ENCODE results near the gene GPR146.

GPR146 gene

GRCh38 chr7:1080921-1081255, 36.5 kb downstream of the GPR146 start:
- DNase-seq, result no peak

DNA sequence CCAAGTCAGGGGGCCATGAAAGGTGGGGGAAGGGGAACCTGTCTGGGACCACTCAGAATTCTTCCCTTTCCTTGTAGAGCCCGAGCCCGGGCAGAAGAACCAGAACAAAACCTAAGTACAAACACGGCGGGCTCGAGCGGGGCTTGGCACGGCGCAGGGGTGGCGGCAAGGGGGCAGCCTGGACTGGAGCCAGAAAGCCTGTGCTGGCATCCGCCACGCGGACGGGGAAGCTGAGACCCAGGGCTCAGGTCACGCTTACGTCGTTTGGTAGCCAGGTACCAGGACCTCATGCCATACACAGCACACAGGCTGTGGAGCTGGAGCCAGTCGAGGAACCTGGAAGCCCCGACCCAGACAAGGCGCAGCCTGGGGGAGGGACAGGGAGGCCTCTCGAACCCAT, 37.0 kb downstream of the GPR146 start:
- DNase-seq, result no peak

- no peak for DNase-seq
Observed at GRCh38 chr7:1081931-1082401, 37.6 kb downstream of the GPR146 start.

GRCh38 chr7:1083729-1084657, 39.6 kb downstream of the GPR146 start:
- no peak for DNase-seq

GRCh38 chr7:1085266-1085665, 40.9 kb downstream of the GPR146 start:
- DNase-seq, result no peak

- no peak for DNase-seq
Observed at GRCh38 chr7:1085910-1086421, 41.6 kb downstream of the GPR146 start.

DNA sequence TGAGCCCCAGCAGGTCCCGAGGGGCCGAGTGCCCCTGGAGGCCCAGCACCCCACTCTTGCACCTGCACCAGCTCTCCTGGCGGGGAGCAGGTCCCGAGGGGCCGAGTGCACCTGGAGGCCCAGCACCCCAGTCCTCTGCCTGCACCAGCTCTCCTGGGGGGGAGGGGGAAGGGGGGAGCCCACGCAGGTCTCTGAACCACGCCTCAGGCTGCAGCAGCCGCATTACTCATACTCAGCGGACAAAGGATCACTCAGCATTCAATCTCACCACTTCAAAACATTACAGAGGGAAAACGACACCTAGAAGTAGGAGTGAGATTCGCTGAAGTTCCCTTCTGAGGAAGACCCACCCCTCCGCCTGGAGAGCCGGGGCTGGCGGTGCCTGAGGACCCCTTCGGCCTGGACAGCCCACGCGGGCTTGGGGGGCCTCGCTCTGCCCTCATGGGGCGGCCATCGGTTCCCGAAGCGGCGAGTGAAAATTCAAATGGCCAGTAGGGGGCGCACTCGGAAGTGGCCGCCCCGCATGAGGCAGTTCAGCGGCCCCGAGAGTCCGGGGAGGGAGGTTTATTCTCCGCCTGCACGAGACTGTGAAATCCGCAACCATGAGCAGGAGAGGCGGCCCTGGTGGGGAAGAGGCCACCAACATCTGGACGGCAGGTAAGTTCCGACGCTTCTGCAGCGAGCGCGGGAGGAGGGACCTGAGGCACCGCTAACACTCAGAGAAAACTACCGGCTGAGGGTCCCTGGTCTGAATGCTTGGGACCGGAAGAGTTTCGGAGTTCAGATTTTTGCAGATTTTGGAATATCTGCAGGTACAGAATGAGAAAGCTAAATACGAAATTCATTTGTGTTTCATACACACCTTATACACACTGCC, 42.5 kb downstream of the GPR146 start:
- peak; percentile 79 for DNase-seq

DNA sequence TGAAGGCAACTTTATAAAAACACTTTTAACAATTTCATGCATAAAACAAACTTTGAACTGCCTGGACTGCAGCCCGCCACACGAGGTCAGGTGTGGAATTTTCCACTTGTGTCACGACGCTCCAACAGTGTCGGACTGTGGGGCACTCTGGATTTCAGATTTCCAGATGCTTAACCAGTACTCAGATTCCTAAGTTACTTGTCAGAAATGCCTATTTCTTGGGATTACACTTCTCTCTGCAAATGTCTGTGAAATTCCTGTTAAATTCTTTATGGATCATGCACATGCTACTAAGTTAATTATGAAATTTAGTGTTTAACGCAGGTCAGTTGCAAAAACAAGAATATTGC, 43.1 kb downstream of the GPR146 start:
- DNase-seq, result no peak

DNA sequence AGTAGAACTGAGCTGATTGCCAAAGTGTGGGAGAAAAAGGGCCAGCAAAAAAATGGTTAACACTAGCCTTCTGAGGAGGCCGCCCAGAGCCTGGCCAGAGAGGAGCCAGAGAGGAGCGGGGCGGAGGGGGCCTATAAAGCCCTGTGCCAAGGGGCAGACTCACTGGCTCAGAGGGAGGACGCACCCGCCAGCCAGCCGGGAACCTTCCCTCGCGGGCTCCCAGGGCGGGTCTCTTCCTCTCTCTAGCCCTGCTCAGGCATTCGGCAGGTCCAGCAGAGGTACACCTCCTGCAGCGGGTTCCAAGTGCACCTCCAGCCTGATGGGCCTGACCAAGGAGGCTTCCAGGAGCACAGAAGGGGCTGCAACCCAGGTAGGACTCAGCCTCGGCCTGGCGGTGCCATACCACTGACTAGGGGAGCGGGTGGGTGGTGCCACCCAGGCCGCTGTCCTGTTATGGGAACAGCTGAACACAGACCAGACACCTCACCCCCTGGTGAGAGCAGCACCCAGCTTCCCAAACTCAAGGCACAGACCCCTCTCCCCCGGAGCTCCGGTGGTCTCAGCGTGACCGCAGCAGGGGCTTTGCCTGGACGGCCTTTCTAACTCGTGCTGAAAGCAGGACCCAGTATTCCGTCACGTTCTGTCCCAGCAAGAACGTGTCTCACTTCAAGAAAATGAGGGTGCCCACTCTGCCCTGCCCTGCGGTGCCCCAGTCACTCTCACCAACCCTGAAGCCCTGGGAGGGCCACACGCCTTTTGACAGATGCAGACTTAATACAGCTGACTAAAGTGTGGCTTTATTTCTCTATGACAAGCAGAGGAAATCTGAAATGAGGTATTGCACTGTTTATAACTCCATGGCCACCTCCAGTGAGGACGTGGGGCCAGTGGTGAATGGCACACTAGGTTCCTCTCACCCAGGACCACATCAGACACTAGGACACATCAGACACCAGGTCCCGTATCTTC, 43.9 kb downstream of the GPR146 start, which contains the start of gene GPER1:
Gene GPER1 (plus strand): TSS at position 162 of the 969 bp plus-strand sequence. CDS start 3,616 bp downstream, outside the sequence.
- peak; percentile 33 for DNase-seq

GRCh38 chr7:1090236-1090635, 45.9 kb downstream of the GPR146 start:
- no peak for DNase-seq

DNA sequence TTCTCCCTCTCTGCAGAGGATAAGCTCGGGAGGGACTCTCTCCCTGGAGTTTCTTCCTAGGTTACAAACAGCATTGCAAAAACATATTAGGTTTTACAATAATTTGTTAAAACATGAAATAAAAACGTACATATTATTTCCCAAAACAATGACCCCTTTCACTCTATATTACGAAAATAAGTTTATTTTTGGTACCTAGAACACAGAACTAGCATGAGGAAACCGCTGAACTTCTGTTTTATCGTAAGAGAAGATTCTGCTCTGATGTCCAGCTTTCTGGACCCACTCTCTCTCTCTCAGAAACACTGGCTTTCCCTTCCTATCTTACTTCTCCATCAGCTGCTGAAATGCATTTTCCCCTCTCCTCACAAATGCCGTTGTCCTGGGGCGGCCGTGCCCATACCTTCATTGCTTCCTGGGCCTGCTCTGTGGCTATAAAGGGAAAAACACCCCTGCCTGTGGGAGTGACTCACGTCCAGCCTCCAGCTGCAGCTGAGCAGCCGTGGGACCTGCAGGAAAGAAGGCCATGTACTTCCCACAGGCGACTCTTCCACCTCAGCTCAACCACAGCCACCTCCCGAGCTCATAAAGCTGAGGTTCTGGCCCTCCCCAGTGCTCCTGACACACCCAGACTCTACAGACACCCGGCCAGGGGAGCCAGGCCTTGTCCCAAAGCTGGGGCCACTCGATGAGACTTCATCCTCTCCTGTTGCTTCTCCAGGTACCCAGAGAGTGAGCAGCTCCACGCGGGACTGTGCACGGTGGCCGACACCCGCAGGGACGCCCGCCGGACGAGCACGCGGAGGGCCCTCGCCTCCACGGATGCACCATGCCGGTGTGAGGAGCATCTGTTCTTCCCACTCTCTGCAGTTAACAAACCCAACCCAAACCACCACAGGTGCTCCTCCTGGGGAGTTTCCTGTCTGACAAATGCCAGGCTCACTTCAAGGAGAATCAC, 46.6 kb downstream of the GPR146 start:
- no peak for DNase-seq

GRCh38 chr7:1091644-1092027, 47.3 kb downstream of the GPR146 start:
- DNase-seq, result no peak

DNA sequence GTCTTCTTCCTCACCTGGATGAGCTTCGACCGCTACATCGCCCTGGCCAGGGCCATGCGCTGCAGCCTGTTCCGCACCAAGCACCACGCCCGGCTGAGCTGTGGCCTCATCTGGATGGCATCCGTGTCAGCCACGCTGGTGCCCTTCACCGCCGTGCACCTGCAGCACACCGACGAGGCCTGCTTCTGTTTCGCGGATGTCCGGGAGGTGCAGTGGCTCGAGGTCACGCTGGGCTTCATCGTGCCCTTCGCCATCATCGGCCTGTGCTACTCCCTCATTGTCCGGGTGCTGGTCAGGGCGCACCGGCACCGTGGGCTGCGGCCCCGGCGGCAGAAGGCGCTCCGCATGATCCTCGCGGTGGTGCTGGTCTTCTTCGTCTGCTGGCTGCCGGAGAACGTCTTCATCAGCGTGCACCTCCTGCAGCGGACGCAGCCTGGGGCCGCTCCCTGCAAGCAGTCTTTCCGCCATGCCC, 47.9 kb downstream of the GPR146 start:
- DNase-seq, result no peak

GRCh38 chr7:1092806-1093501, 48.6 kb downstream of the GPR146 start:
- DNase-seq, result no peak

DNA sequence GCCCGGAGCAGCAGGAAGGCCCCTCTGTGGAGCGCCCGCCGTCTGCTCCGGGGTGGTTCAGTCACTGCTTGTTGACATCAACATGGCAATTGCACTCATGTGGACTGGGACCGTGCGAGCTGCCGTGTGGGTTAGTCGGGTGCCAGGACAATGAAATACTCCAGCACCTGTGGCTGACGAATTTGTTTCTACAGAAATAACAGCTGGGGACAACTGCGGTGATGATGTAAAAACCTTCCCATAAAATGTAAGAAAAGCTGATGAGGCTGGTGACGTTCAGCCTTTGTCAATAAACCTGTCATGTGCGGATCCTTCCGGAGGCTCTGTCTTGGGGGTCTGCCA, 49.1 kb downstream of the GPR146 start:
- no peak for DNase-seq

DNA sequence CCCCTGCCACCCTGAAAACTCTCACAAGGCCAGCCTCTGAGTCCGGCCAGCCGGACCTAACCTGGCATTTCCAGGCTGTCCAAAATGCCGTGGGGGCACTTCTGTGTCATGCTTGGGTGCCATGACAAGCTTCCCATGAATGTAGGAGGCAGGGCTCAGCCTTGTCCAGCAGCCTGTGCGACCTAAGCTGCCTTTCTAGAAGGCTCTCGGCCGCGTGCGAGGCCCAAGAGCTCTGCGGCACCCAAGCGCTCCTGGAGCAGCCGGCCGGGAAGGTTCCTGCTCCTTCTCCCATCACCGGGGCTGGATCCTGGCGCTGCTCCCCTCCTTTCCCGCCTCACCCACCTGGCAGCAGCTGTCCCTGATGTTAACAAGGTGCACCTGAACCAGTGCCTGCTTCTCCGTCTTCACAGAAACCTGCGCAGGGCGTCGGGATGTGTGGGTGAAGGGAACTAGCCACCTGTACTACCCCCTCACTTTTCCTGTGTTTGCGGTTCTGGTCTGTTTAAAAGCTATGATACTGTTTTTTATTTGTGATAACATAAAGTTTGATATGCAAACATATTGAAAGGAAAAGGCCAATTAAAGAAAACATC, 49.7 kb downstream of the GPR146 start:
- DNase-seq, result no peak

DNA sequence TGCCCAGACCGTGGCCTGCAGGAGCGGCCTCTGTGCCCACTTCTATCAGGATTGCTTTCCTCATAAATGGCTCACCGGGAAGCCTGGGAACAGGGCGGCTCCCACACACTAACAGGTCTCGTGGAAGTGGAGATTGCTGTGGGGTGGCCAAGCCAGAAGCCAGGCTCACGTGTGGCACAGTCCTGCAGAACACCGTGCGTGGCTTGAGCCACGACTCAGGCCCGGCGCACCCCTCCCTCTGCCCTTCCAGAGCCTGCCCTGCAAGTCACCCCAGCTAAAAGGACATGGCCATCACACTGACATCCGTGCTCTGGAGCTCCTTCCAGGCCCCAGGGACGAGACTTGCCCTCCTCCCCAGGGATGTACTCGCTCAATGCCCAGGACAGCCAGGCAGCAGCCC, 50.5 kb downstream of the GPR146 start:
- DNase-seq, result no peak

- no peak for DNase-seq
Observed at GRCh38 chr7:1095621-1096155, 51.3 kb downstream of the GPR146 start.

Data from hematopoietic multipotent progenitor cell treated with erythropoietin and hydrocortisone succinate and interleukin-3 and kit ligand, for 6 days (in vitro differentiated cells).